Activated CD4-positive, alpha-beta T cell treated with anti-CD3 and anti-CD28 coated beads, Interleukin-2, Interleukin-4, amounts not matched to agents 100 ng/mL and 50 ng/mL, durations not matched to agents 16 hours and 8 hours (primary cell): ENCODE measurements around the gene RANBP10.

ENCODE experiments used
- DNase-seq: peaks from one replicate; pipeline ENCODE4 v3.0.0-alpha.2; 2020; ENCODE audit warnings: low spot score

RANBP10 gene

DNA sequence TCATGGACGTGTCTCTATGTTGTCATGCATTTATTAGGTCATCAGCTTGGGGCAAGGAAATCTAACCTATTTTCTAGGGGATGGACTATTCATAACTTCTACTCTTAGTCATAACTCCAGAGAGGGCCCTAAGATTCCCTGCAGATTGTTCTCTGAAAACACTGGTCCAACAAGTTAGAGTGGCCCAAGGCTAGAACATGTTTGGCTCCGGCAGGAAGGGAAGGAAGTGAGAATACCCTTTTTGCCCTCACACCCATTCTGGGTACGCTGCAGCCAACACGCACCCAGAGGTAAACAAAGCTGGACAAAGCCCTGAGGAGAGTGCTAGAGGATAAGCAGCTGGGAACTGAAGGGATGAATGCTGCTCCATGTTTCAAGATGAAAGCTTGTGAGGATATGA lies 129.8 kb downstream of the RANBP10 start:
- no peak for DNase-seq

DNA sequence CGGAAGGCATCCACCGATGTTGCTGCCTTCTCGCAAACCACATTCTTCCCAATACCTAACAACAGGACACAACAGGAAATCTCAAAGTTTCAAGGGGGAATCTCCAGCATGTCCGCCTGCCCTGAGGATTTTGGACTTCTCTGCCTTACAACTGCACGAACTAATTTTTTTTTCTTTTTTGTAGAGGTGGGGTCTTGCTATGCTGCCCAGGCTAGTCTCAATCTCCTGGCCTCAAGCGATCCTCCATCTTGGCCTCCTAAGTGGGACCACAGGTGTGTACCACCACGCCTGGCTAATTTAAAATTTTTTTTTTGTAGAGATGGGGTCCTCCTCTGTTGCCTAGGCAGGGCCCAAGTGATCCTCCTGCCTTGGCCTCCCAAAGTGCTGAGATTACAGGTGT lies 130.4 kb downstream of the RANBP10 start:
- no peak for DNase-seq

DNA sequence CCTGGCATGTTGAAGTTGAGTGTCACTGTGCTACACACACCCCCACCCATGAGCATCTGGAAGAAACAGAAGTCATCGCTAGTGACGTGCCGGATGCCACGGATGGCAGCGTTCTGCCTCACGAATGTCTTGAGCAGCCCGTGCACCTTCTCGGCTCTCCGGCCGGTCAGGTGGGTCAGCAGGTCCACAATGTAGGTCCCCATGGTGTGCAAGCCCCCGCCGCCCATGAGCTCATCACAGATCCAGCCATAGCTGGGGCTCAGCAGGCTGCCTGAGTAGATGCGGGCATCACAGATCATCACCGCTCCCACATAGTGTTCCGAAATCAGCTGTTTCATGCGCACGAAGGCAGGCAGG lies 130.8 kb downstream of the RANBP10 start:
- DNase-seq = no peak

DNA sequence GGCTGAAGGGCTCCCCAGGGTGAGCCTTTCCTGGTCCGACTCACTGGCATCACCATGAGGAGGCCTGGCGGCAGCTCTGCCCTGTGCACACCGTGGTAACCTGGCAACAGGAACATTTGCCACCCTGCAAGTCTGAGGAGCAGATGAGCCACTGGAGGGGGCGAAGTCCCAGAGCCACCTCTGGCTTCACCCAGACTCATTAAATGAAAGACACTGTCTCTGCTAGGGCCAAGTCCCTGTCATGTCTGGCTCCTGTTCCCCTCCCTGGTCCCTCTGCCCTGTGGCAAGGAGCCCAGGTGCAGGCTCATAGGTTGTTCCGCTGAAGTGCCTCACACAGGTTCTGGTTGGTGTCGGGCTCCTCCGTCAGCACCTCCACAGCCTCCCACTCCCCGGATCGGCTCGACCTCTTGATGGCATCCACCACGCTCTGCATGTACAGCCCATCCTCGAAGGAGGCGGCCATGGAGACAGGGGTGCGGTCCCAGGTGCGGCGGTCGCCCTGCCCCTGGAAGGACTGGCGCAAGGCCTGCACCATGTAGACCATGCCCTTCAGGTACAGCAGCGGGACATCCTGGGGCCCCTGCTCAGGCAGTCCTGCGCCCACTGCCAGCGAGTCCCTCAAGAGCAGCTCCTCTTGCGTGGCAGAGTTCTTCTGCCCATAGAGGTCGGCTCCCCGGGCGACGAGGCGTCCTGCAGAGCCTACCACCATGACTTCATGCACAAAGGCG lies 131.3 kb downstream of the RANBP10 start:
- no peak for DNase-seq

DNA sequence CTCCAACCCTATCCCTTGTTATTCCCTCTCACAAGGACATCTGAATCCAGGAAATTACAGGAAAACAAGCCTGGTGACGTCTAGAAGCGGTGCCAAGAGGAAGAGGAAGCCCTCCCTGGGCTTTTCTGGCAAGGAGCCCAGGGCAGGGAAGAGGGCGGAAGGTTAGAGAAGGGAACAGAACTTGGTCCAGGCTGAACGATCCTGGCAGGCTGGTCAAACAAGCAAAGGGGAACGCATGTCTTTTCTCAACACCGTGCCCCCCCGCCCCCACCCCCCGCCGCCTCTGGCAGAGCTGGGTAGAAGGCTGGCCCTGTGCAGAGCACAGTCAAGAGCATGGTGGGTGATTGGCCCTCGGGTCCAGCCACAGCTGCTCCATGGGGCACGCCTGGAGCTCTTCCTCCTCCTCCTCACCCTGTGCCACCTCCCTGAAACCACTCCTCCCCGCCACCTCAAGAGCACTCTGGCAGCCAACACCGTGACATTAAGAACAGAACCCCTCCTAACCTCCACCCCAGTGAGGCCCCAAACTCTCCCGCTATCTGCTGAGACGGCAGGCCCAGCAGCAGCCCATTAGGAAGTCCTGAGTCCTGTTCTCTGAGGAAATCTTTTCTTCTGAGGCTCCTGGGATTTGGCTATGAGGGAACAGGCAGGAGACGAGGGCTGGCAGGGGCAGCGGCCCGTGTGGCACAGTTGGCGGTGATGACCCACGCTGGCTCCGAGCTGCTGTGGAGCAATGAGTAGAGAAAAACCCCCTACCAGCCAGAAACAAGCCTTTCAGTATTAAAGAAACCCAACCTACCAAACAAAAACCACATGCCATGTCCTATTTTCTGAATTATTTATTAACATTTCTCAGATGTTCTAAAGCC lies 132.4 kb downstream of the RANBP10 start:
- no peak for DNase-seq
